ENCODE results near the gene FOXS1. TPM values are rescaled to one million over a fixed set of nuclear protein-coding genes. Genes with fewer than 3 reads are reported as not detected.

The FOXS1 gene
- total RNA-seq, 2 donors from 2014 or later = not detected

DNA sequence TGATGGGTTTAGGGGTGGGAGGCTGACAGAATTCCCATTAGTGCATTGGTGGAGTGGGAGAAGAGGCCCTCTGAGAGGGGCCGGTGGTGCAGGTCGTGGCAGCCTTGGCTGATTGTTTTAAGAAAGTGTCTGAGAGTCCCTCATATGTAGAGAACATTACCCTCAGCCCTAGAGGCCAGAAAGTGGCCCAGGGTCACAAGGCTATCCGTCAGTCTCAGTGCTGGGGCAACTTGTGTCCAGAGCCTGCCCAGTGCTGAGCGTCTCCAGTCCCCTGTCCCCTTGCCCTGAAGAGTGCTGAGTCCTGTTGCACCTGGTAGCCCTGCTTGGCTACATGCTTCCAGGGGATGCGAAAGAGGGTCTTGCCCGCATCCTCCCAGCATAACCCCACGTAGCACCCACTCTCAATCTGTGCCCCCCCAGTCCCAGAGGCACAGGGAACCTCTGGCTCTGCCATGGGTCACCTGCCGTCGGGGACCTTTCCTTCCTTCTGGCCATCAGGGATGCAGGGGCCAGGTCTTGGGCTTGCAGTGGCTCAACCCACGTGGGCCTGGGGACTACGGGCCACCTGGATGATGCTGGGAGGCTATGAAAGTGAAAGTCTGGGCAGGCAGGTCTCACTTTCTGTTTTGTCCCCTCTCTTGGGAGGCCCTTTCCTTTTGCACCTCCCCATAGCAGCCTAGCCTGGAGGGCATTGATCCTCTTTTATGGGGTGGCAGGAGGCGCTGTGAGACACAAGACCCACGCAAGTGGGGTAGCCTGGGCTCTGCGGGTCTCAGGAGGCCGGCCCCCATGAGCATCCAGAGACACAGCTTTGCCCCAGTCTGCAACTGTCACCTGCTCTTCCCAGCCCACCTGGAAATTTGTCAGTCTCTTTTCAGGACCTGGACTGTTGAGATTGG is 12.7 kb upstream of the FOXS1 start:
- H3K36me3 Mint-ChIP-seq (ENCODE audit: low read depth) = no peaks in the 10 kb centered on the region
- peaks cover 26% of the 10 kb centered on the region for H3K27me3 Mint-ChIP-seq
- no peak overlapping the region for H3K27ac Mint-ChIP-seq
- H3K4me3 Mint-ChIP-seq = no peak overlapping the region
- H3K9me3 ChIP-seq (ENCODE audit: control insufficient read depth, low read length, poor library complexity, severe bottlenecking) = no peaks in the 10 kb centered on the region
- no peak for ATAC-seq
- H3K4me1 Mint-ChIP-seq = peaks cover 15% of the 10 kb centered on the region
- DNase-seq = no peak

DNA sequence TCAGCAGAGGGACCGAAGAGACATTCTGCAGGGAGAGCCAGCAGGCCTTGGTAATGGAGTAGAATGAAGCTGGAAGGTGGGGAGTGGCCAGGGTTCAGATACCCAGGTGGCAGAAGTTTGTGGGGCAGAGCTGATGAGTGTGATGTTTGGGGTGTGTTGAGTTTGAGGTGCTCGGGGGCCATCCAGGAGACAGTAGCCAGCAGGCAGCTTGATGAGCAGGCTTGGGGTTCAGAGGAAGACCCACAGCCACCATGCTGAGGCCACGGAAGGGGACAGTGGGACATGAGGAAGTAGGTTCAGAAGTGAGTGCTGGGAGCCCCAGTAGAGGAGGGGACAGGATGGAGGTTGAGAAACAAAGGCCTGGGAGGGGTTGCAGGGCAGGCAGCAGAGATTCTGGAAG is 11.1 kb upstream of the FOXS1 start:
- no peak overlapping the region for H3K27ac Mint-ChIP-seq
- H3K36me3 Mint-ChIP-seq (ENCODE audit: low read depth) = no peaks in the 10 kb centered on the region
- H3K27me3 Mint-ChIP-seq = peaks cover 34% of the 10 kb centered on the region
- no peaks in the 10 kb centered on the region for H3K9me3 ChIP-seq (ENCODE audit: control insufficient read depth, low read length, poor library complexity, severe bottlenecking)
- no peak overlapping the region for H3K4me3 Mint-ChIP-seq
- ATAC-seq = no peak
- DNase-seq = no peak
- peaks cover 11% of the 10 kb centered on the region for H3K4me1 Mint-ChIP-seq

DNA sequence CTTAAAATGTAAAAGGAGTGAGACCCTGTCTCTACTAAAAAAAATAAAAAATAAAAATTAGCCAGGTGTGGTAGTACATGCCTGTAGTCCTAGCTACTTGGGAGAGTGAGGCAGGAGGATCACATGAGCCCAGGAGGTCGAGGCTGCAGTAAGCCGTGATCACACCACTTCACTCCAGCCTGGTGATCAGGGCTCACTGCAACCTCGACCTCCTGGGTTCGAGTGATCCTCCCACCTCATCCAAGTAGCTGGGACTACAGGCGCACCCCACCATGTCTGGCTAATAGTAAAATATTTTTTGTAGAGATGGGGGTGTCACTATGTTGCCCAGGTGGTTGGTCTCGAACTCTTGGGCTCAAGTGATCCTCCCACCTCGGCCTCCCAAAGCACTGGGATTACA is 8.1 kb upstream of the FOXS1 start:
- no peaks in the 10 kb centered on the region for H3K9me3 ChIP-seq (ENCODE audit: control insufficient read depth, low read length, poor library complexity, severe bottlenecking)
- peaks cover 35% of the 10 kb centered on the region for H3K27me3 Mint-ChIP-seq
- DNase-seq = no peak
- no peak overlapping the region for H3K4me3 Mint-ChIP-seq
- peaks cover 7% of the 10 kb centered on the region for H3K4me1 Mint-ChIP-seq
- H3K36me3 Mint-ChIP-seq (ENCODE audit: low read depth) = peaks cover 6% of the 10 kb centered on the region
- no peak overlapping the region for H3K27ac Mint-ChIP-seq
- no peak for ATAC-seq

DNA sequence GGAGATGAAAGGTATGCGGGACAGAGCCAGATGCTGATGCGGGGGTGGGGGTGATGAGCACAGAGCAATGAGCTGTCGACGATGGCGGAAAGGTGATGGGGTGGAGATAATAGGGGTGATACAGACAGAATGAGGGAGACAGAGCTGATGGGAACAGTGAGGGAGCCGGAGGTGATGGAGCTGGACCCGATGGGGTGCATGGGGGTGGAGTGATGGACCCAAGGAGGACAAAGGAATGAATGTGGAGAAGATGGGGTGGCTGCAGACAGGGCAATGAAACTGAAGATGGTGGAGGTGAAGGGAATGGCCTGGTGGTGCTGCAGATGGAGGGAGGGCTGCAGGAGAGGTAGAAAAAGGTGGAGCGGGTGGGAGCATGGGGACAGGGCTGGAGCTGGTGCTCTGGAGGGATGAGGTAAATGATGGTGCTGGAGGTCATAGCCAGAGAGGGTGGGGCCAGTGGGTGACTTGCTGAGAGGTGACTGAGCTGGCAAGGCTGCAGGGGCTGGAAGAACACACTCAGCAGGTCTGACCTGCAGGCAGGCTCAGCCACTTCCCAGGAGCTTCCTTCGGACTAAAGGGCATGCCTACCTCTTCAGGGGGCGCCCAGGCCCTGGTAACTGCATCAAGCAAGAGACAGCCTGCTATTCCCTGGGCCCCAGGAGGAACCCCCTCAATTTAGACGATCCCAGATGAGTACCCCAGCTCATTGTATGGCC is 6.0 kb upstream of the FOXS1 start:
- H3K4me3 Mint-ChIP-seq = no peak overlapping the region
- peaks cover 6% of the 10 kb centered on the region for H3K36me3 Mint-ChIP-seq (ENCODE audit: low read depth)
- DNase-seq (no peak), ATAC-seq (no peak)
- H3K9me3 ChIP-seq (ENCODE audit: control insufficient read depth, low read length, poor library complexity, severe bottlenecking) = no peaks in the 10 kb centered on the region
- H3K27me3 Mint-ChIP-seq = peaks cover 35% of the 10 kb centered on the region
- H3K4me1 Mint-ChIP-seq = peaks cover 2% of the 10 kb centered on the region
- H3K27ac Mint-ChIP-seq = no peak overlapping the region

DNA sequence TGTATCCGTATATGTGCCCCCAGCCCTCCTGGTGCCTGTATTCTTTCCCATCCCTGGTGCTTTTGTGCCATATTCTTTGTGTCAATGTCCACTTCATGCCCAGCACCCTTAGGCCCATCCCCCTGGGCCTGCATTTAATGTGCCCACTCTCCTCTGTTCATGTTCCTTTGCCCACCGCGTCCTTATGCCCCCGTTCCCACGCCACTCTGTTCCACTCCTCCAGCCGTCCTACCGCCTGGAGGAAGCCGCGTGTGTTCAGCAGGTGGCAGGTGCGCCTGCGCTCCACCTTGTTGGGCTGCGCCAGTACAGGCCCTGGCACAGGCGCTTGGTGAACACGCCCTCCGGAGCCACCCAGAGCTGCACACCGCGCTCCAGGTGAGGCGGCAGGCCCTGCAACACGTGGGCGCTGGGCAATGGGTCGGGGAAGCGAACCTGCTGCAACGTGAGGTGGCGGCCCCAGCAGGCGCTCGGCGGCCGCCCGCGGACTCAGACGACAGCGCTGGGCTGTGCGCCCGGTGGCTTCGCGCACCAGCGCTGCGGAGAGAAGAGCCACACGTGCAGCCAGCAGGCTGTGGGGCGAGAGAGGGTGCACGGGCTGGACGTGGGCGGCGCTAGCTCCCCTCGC is 4.0 kb upstream of the FOXS1 start:
- Mint-ChIP-seq H3K27ac (no peak overlapping the region), H3K27me3 (peaks cover 35% of the 10 kb centered on the region), H3K36me3 (ENCODE audit: low read depth) (peaks cover 6% of the 10 kb centered on the region), H3K4me3 (peak overlapping the region; percentile 43), H3K4me1 (peaks cover 2% of the 10 kb centered on the region)
- no peak for DNase-seq
- no peaks in the 10 kb centered on the region for H3K9me3 ChIP-seq (ENCODE audit: control insufficient read depth, low read length, poor library complexity, severe bottlenecking)
- ATAC-seq = no peak

DNA sequence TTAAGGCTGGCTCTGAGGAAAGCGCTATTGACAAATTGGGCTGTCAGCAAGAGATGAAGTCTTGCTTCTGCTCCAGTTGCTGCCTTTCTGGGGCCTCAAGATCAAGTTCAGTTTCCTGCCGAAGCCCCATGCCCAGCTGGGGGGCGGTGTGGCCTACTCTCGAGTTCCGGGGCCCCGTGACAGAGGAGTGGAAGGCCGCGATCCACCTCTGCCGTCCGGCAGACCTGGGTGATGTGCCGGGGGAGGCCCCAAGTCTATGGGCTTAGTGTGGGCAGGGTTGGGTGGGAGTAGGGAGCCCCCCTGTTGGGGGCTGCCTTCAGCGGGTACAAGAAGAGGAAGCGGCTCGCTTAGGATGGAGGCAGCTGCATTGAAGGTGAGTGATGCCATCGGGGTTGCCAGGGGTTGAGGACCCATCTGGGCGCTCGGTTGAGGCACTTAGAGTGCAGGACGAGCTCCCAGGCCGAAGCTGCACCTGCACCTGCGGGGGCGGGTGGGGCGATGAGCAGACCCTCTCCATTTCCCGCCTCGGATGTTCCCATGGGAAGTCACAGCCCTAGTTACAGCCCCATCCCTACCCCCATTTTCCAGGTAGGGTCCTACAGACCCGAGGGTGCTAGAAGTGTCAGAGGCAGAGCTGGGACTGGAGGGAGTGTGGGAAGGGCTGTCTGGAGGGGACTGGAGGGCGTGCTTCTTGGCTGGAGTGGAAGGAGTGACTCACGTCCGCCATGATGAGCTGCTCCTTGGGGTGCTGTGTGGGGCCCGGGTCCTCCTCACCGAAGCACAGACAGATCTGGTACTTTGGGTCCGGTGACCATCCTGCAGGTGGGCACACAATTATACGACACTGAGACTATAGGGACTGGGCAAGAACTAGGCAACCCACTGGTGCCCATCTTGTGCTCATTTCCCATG is 2.9 kb upstream of the FOXS1 start:
- DNase-seq = no peak
- H3K9me3 ChIP-seq (ENCODE audit: control insufficient read depth, low read length, poor library complexity, severe bottlenecking) = no peaks in the 10 kb centered on the region
- peaks cover 35% of the 10 kb centered on the region for H3K27me3 Mint-ChIP-seq
- no peak overlapping the region for H3K4me3 Mint-ChIP-seq
- H3K36me3 Mint-ChIP-seq (ENCODE audit: low read depth) = peaks cover 6% of the 10 kb centered on the region
- peaks cover 2% of the 10 kb centered on the region for H3K4me1 Mint-ChIP-seq
- H3K27ac Mint-ChIP-seq = no peak overlapping the region
- no peak for ATAC-seq

DNA sequence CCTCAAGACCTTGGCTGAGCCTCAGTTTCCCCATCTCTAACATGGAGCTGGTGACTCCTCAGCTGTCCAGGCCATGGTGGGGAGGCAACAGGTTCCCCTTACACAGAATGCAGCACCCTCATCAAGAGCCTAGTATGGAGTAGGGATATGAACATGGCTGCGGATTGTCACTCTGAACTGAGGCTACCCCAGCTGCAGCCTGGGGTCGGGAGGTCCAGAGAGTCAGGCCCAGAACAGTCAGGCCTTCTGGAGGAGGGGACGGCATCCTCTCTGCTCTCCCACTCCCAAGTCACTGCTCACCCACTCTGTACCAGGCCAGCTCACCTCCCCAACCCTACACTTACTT is 1.4 kb upstream of the FOXS1 start:
- no peaks in the 10 kb centered on the region for H3K9me3 ChIP-seq (ENCODE audit: control insufficient read depth, low read length, poor library complexity, severe bottlenecking)
- Mint-ChIP-seq H3K4me1 (peaks cover 2% of the 10 kb centered on the region), H3K36me3 (ENCODE audit: low read depth) (peaks cover 6% of the 10 kb centered on the region), H3K27ac (no peak overlapping the region), H3K27me3 (peaks cover 30% of the 10 kb centered on the region), H3K4me3 (no peak overlapping the region)
- DNase-seq (no peak), ATAC-seq (no peak)

DNA sequence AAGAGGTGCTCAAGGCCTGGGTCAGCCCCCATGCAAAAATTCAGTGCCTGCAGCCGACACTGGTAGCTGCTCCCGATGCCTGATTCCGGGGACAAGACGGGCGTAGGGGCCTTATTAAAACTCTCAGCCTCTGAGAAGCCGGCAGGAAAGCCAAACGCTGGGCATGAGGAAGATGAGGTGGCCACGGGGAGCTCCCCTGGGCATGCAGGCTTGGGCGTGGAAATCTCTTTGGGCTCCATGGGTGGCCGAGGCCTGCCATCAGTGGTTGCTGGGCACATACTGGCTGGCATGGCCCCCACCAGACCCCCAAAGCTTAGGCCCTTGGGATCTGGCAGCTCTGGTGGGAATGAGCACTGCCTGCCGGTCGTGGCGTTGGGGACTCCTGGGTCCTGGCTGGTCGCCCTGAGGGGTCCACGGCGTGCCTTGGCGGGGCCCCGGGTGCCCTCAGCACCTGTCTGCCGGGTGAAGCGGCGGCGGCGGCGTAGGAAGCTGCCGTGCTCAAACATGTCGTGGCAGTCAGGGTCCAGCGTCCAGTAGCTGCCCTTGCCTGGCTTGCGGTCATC is 586 bp downstream of the FOXS1 start:
- no peaks in the 10 kb centered on the region for H3K36me3 Mint-ChIP-seq (ENCODE audit: low read depth)
- ATAC-seq (no peak), DNase-seq (no peak)
- peaks cover 13% of the 10 kb centered on the region for H3K27me3 Mint-ChIP-seq
- no peaks in the 10 kb centered on the region for H3K9me3 ChIP-seq (ENCODE audit: control insufficient read depth, low read length, poor library complexity, severe bottlenecking)
- H3K4me1 Mint-ChIP-seq = no peaks in the 10 kb centered on the region
- no peak overlapping the region for H3K4me3 Mint-ChIP-seq
- H3K27ac Mint-ChIP-seq = no peak overlapping the region

DNA sequence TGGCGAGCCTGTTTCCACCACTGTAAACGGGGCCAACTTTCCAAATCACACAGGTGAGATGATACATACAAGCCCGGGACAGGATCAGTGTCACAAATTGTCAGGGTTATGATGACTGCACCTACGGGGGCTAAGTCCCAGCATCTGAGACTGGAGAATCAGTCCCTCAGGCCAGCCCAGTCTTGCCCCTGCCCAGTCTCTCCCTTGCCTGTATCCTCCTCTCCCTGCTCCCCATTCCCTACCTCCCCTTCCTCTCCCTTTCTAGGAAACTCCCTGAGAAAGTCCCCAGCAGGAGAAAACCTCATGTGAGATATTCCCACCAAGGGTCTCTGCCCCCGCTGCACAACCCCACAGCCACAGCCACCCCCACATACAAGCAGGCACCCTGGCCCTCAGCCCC is 1.5 kb downstream of the FOXS1 start:
- H3K36me3 Mint-ChIP-seq (ENCODE audit: low read depth) = no peaks in the 10 kb centered on the region
- H3K9me3 ChIP-seq (ENCODE audit: control insufficient read depth, low read length, poor library complexity, severe bottlenecking) = no peaks in the 10 kb centered on the region
- ATAC-seq = no peak
- DNase-seq = no peak
- H3K27ac Mint-ChIP-seq = no peak overlapping the region
- no peak overlapping the region for H3K4me3 Mint-ChIP-seq
- peaks cover 8% of the 10 kb centered on the region for H3K27me3 Mint-ChIP-seq
- no peaks in the 10 kb centered on the region for H3K4me1 Mint-ChIP-seq

DNA sequence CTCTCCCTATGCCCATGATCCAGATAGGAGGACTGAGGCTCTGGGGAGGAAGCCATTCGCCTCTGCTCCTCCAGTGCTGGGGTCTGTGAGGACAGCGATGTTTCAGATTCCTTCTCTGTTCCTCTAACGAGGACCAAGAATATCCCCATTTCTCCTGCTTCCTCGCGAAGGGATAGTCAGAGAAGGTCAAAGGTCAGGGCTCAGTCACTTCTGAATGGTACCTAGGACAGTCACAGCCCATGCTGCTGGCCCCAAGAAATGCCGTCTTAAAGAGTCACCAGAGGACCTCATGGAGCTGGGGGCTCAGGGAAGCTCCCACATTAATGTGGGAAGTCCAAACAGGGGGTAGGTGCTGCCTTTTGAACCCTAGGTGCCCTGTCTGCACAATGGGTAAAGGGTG is 2.1 kb downstream of the FOXS1 start:
- no peak overlapping the region for H3K27ac Mint-ChIP-seq
- H3K36me3 Mint-ChIP-seq (ENCODE audit: low read depth) = no peaks in the 10 kb centered on the region
- peaks cover 2% of the 10 kb centered on the region for H3K27me3 Mint-ChIP-seq
- no peaks in the 10 kb centered on the region for H3K9me3 ChIP-seq (ENCODE audit: control insufficient read depth, low read length, poor library complexity, severe bottlenecking)
- no peaks in the 10 kb centered on the region for H3K4me1 Mint-ChIP-seq
- DNase-seq (no peak), ATAC-seq (no peak)
- no peak overlapping the region for H3K4me3 Mint-ChIP-seq

DNA sequence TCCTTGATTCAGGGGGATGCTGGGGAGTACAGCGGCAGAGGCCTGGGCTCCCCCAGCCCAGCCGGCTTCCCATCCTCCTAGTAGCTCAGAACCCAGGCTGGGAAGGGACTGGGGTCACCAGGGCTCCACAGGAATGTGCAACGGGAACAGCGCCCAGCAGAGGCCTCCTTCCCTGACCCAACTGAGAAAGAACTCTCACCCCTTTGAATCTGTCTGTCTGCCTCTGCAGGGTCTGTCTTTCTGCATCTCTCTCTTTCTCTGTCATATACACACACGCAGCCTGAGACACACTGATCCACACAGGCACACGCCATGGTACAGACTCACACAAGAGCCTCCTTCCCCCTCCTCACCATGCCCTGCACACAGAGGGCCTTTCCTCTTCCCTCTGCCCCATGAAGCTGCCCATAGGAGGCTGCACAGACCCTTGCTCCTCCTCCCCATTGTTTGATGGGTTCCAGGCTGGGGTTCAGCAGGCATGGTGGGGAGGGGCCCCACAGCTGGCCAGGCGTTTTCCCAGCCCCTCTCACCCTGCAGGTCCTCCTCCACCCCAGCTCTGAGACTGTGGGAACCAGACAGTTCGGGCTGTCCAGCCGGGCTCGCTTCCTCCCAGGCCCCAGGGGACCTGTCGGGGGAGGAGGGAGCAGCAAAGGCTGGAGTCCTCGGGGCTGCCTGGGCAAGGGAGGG is 2.8 kb downstream of the FOXS1 start:
- Mint-ChIP-seq H3K36me3 (ENCODE audit: low read depth) (no peaks in the 10 kb centered on the region), H3K27ac (no peak overlapping the region), H3K4me1 (no peaks in the 10 kb centered on the region), H3K4me3 (no peak overlapping the region), H3K27me3 (no peaks in the 10 kb centered on the region)
- no peaks in the 10 kb centered on the region for H3K9me3 ChIP-seq (ENCODE audit: control insufficient read depth, low read length, poor library complexity, severe bottlenecking)
- no peak for DNase-seq
- ATAC-seq = no peak

DNA sequence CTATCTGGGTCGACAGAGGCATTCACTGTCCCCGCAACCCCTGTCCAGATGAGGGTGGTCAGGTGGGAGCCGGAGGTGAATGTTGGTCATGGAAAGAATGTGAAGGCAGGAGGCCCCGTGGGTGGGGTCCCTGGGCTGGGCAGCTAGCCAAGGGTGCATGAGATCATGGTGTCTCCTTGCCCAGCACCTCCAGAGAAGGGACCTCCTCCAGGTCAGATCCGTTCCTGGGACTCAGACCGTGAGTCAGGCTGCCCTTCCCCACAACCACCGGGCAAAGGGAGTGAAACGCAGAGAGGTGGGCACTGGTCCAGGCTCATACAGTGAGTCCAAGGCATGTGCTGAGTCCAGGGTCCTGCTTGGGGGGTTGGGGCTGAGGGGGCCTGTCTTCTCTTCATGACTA is 3.5 kb downstream of the FOXS1 start:
- H3K27ac Mint-ChIP-seq = no peak overlapping the region
- no peaks in the 10 kb centered on the region for H3K9me3 ChIP-seq (ENCODE audit: control insufficient read depth, low read length, poor library complexity, severe bottlenecking)

More for the DNA sequence above, 3.5 kb downstream of the FOXS1 start:
- DNase-seq (no peak), ATAC-seq (no peak)
- Mint-ChIP-seq H3K4me3 (no peak overlapping the region), H3K27me3 (no peaks in the 10 kb centered on the region), H3K4me1 (no peaks in the 10 kb centered on the region), H3K36me3 (ENCODE audit: low read depth) (no peaks in the 10 kb centered on the region)
